NCI-H460 (cell line): ENCODE data around the gene MATK. TPM values are rescaled to one million over a fixed set of nuclear protein-coding genes. Genes with fewer than 3 reads are reported as not detected.
"Not testable (repeated sequence)": the region's sequence is repeated elsewhere in the genome, so short reads cannot be mapped to it uniquely, and the experiment has no call there.

Experiments used
- DNase-seq: peaks from one replicate; pipeline ENCODE4 v3.0.0-alpha.2; 2016; ENCODE audit warnings: low read depth; ENCODE audit errors: extremely low read depth
- total RNA-seq: library from RNA; depleted of rRNA; stranded (reverse); fragments of >200 nt; shearing (Covaris generic); gene quantifications from 2 replicates; pipeline ENCODE4 v1.2.3, GENCODE V29; 2014

Gene MATK
- total RNA-seq, 1 experiment from 2014 or later, result not detected

DNA sequence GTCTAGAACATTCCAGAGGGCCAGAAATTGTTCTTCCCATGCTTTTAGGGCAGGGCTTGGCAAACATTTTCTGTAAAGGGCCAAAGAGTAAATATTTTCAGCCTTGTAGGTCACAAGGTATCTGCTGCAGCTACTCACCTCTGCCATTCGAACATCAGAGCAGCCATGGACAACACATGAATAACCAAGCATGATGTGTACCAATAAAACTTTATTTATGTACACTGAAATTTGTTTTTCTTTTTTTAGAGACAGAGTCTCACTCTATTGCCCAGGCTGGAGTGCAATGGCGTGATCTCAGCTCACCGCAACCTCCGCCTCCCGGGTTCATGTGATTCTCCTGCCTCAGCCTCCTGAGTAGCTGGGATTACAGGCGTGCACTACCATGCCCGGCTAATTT is 28.5 kb downstream of the MATK start:
- not testable (repeated sequence) for DNase-seq

DNA sequence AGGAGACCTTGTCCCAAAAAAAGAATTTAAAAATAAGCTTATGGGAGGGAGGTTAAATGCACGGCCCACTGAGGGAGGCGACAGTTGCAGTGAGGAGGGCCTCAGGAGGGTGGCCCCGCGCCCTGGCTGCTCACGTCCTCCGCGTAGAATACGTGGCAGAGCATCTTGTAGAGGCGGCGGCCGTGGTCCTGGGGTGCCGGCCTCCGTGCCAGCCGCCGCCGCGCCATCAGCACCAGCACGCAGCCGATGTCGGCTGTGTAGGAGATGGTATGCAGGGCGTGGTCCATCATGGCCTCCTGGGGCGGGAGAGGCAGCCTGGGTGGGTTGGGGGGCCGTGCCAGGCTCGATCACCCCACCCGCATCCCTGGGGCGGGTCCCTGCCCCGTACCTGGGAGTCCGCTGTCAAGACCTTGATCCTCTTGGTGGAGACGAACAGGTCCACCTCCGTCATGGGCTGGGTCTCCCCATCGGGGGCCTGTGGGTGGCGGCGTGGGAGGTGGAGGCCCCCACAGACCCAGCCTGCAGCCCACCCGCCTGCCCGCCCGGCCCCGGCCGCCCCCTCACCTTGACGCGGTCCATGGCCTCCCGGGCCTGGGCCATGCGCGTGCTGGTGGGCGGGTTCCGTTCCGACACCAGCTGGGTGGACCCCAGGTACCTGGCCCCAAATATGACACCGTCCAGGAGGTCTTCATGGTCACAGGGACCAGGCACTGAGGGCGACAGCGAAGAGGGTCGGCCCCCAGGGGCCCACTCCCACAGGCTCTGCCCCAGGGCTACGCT is 32.4 kb downstream of the MATK start:
- no peak for DNase-seq

DNA sequence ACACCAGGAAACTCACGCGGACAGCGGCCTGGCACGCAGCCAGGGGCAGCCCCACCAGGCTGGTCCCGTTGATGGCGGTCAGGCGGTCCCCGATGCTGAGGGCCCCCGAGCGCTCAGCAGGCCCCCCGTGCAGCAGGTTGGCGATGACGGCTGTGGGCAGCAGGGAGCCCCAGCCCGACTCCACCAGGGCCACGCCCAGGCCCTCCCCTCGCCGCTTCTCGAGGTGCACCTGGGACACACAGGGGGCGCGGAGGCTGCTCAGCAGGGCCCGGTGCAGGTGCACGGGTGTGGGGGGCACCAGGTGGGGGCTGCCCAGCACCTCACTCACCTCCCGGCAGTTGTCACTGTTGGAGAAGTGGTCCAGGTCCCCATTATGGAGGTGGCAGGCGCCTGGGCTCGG is 33.7 kb downstream of the MATK start:
- DNase-seq, result no peak

DNA sequence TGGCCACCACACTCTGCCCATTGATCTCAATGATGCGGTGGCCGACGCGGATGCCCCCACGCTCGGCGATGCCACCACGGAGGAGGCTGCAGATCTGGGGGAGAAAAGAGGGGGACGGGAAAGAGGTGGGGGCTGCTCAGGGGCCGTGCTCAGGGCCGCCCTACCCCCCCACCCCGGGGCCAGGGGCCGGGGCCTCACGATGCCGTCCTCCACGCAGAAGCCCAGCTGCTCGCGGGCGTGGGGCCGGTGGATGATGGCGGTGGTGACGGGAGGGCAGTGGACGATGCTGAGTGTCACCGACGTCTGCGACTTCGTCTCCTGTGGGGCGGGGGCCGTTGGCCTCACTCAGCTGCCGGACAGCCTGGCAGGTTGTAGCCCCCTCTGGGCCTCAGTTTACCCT is 34.9 kb downstream of the MATK start:
- DNase-seq, result no peak

DNA sequence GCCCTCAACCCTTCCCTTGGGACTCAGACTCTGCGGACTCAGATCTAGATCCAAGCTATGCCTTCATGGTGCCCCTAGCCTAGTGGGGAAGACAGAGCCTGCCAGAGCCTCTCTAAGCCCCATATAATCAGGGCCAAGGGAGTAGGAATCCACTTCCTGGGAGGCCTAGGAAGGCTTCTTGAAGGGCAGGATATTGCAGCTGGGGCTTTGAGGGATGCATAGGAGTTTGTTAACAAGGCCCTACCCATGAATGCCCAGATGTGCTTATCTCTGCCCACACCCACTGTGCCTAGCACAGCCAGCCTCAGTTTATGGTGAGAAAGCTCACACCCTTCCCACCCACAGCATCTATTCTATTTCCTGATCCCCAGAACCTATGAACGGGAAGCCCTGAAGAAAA is 36.0 kb downstream of the MATK start:
- DNase-seq, result no peak

DNA sequence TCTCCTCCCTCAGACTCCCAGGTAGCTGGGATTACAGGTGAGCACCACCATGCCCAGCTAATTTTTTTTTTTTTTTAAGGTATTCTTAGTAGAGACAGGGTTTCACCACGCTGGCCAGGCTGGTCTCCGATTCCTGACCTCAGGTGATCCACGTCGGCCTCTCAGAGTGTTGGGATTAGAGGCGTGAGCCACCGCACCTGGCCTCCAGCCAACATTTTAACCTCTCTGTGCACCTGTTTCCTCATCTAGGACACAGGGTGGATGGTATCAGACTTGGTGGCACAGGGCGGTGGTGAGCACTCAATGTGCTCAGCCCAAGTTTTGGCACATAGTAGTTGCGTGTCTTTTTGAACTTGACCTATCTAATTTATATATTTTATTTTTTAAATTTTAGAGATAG is 37.2 kb downstream of the MATK start:
- no peak for DNase-seq

DNA sequence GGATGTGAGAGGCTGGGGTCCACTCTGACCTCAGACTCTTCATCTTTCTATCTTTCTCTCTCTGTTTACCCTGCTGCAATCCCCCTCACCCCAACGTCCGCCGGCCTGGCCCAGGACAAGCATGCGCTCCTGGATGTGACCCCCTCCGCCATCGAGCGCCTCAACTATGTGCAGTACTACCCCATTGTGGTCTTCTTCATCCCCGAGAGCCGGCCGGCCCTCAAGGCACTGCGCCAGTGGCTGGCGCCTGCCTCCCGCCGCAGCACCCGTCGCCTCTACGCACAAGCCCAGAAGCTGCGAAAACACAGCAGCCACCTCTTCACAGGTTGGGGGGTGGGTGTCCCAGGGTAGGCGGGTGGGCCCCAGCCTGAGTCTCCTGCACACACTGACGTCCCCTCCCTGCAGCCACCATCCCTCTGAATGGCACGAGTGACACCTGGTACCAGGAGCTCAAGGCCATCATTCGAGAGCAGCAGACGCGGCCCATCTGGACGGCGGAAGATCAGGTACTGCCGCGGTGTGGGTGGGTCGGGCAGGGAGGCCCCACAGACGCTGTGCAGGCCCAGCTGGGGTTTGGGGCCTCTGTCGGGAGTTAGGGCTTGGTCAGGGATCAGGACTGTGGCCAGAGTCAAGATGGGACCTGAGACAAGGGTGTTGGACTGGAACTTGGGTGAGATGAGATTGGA is 39.7 kb downstream of the MATK start:
- DNase-seq, result no peak

DNA sequence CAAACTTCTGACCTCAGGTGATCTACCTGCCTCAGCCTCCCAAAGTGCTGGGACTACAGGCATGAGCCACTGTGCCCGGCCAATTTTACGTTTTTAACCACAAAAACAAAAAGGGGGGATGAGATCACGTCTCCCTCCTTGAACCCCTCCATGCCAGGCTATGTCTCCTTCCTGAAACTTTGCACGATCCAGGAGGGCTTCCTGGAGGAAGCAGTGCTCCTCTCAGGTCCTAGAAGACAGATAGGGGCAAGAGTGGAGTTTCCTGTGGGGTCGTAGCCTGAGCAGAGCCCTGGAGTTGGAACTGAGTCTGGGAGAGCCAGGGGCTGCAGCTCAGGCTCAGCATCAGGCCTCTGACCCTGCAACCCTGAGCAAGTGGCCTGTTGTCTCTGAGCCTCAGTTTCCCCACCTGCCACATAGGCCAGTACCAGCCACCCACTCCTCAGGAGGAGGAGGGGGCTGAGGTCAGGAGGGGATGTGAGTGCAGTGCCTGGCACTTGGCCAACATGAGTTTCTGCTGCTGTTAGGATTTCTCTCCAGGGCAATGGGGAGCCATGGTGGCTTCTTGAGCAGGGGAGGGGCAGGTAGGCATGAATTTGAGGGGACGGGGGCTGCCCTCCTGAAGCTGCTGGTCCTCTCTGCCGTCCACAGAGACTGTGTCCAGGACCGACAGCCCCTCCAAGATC is 40.7 kb downstream of the MATK start:
- no peak for DNase-seq

DNA sequence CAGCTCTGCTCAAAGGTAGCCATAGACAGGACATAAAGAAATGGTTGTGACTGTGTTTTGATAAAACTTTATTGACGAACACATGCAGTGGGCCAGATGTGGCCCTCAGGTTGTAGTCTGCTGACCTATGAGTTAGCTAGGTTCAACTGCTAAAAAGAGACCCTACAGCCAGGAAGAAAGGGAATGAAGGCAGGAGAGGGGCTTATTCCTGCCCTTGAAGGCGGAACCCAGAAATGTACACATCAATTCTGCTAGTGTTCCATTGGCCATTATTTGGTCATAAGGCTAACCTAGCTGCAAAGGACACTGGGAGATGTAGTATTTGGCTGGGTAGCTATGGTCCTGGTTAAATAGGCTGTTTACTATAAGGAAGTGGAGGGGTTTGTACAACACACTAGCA is 42.7 kb downstream of the MATK start:
- DNase-seq, result no peak

DNA sequence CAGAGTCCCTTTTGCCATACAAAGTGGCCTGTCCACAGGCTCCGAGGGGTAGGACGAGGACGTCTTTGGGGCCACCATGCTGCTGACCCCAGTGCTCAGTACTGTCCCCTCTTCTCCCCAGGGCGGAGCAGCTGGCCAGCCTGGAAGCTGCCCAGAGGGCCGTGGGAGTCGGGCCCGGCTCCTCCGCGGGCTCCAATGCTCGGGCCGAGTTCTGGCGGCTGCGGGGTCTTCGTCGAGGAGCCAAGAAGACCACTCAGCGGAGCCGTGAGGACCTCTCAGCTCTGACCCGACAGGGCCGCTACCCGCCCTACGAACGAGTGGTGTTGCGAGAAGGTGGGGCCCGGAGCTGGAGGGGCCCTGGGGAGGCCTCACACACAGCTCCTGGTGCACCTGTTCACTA is 45.8 kb downstream of the MATK start:
- no peak for DNase-seq

DNA sequence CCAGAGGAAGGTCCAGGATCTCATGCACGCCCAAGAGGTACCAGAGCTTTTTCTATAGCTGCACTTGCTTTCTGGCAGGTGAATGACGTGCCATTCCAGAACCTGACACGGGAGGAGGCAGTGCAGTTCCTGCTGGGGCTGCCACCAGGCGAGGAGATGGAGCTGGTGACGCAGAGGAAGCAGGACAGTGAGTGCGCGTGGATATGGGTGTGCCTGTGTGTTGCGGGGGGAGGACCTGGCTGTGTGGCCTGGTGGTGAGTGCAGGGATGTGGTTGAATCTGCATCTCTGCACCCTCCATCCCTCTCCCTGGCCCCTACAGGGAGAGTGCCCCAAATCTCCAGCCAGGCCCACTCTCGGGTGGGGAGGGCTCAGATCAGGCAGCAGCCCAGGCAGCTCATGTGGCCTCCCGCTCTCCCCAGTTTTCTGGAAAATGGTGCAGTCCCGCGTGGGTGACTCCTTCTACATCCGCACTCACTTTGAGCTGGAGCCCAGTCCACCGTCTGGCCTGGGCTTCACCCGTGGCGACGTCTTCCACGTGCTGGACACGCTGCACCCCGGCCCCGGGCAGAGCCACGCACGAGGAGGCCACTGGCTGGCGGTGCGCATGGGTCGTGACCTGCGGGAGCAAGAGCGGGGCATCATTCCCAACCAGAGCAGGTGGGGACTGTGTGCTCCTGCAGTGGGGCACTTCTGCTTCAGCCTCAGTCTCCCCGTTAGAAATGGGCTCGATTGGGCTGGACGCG is 47.5 kb downstream of the MATK start:
- DNase-seq, result no peak

DNA sequence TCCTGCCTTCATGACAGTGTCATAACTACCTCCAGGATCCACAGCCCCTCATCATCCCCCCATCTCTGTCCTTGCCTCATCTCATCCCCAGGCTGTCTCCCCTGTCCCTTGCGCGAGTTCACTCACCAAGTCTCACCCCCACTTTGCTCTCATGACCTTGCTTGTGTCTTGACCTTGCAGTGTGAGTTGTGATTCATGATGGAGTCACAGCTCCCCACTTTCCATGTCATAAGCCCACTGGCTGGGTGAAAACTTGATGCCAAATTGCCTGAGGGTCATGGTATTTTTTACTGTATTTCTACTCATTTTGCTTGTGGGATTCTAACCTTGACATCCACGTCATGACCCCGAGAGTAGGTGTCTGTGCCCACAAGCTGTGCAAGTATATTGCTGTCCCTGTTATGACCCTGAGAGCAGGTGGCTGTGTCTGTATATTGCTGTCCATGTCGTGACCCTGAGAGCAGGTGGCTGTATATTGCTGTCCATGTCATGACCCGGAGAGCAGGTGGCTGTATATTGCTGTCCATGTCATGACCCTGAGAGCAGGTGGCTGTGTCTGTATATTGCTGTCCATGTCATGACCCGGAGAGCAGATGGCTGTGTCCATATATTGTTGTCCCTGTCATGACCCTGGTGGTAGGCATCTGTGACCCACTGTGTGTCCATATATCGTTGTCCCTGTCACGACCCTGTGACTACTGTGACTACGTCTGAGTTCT is 48.5 kb downstream of the MATK start:
- DNase-seq, result no peak

DNA sequence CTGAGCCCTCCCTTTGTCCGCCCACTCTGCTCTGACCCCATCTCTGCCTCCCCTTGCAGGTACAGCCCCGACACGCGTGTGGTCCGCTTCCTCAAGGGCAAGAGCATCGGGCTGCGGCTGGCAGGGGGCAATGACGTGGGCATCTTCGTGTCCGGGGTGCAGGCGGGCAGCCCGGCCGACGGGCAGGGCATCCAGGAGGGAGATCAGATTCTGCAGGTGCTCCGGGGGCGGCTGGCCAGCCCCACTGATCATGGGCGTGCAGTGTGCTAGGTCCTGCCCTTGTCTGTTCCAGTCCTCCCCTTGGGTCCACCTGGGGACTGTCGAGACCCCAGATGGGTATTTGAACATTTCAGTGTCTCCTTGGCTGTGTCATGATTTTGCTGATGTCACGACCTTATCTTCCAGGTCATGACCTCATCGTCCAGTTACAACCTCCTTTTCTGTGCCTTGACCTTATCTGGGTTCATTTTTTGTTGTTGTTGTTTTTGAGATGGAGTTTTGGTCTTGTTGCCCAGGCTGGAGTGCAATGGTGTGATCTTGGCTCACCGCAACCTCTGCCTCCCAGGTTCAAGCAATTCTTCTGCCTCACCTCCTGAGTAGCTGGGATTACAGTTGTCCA is 50.0 kb downstream of the MATK start:
- no peak for DNase-seq

DNA sequence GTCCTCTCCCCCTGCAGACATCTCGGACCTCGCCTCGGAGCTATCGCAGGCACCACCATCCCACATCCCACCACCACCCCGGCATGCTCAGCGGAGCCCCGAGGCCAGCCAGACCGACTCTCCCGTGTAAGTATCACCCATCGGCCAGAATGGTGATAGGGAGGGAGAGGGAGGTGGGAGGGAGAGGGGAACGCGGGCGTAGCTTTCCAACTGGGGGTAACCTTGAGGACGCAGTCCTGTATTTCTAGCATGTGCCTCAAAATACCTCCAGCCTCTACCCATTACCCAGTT is 51.9 kb downstream of the MATK start:
- no peak for DNase-seq

DNA sequence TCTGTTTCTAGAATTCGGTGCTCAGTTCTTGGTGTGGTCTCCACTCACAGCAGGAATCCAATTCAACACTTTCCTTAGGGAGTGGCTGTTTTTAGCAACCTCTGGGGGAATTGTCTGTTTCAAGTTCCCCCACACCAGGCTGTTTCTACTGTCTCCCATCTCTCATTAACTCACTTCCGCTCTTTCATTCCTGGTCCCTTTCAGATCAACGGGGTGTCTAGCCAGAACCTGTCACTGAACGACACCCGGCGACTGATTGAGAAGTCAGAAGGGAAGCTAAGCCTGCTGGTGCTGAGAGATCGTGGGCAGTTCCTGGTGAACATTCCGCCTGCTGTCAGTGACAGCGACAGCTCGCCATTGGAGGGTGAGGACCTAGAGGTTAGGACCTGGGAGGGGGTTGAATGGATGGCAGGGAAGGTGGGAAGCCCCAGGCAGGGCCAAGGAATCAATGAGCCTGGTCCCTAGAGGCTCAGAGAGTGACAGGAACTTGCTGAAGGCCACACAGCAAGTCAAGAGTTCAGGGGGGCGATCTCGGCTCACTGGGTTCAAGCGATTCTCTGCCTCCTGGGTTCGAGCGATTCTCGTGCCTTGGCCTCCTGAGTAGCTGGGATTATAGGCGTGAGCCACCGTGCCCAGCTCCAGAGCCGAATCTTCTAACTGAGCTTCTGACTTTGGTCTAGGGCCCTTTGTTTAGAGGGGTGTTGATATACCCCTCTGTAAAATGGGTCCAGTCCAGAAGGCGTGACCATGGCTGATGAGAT is 52.5 kb downstream of the MATK start:
- no peak for DNase-seq

DNA sequence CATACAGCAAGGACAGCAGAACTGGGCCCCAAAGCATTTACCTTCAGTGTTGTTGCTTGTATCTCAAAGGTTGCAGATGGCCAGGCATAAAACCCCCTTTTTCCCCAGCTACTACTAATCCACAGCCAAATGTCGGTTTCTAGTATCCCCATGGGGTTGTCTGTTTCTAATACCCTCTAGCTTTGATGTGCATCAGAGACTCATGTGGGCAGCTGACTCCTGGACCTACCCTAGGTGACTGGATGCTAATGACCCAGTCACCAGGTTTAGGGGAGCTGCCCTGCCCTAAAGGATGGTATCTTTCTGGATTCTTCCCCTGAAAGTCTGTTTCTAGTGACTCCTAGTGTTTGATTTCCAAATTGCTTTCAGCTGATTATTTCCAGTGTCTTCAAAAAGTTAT is 54.1 kb downstream of the MATK start:
- DNase-seq, result no peak

DNA sequence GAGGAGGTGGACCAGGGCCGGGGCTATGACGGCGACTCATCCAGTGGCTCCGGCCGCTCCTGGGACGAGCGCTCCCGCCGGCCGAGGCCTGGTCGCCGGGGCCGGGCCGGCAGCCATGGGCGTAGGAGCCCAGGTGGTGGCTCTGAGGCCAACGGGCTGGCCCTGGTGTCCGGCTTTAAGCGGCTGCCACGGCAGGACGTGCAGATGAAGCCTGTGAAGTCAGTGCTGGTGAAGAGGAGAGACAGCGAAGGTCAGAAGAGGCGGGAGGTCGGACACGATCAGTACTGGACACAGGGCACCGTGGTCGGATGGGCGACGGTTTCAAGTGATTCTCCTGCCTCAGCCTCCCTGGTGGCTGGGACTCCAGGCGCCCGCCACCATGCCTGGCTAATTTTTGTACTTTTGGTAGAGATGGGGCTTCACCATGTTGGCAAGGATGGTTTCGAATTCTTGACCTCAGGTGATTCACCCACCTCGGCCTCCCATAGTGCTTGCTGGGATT is 55.7 kb downstream of the MATK start:
- DNase-seq, result no peak
